HG03575 (cell line): ENCODE measurements around the gene ALDH9A1.

ENCODE experiments used
- ATAC-seq: cut with Tn5 transposase; IDR thresholded peaks from one replicate; pipeline ENCODE4 v1.9.1; 2021; ENCODE audit not compliant: unreplicated experiment, insufficient number of reproducible peaks, low FRiP score; ENCODE audit errors: extremely low read depth

Gene ALDH9A1

GRCh38 chr1:165630629-165631341, 67.6 kb downstream of the ALDH9A1 start, which contains the start of gene MGST3:
Gene MGST3 (plus strand): TSS chr1:165631234. CDS start chr1:165649848, 18,614 bp downstream.
- peak; percentile 52 for ATAC-seq

- ATAC-seq: no peak
Observed at GRCh38 chr1:165629848-165630628, 68.3 kb downstream of the ALDH9A1 start.

- ATAC-seq: no peak
Observed at GRCh38 chr1:165629151-165629550, 69.2 kb downstream of the ALDH9A1 start.

- ATAC-seq: no peak
Observed at GRCh38 chr1:165628147-165628822, 70.1 kb downstream of the ALDH9A1 start.

GRCh38 chr1:165624441-165624840, 73.9 kb downstream of the ALDH9A1 start:
- no peak for ATAC-seq

GRCh38 chr1:165623624-165624023, 74.7 kb downstream of the ALDH9A1 start:
- no peak for ATAC-seq

- ATAC-seq: no peak
Observed at GRCh38 chr1:165619647-165620151, 78.7 kb downstream of the ALDH9A1 start.

- no peak for ATAC-seq
Observed at GRCh38 chr1:165616987-165617546, 81.3 kb downstream of the ALDH9A1 start.

- ATAC-seq: no peak
Observed at GRCh38 chr1:165616054-165616612, 82.2 kb downstream of the ALDH9A1 start.
